AG09309 (cell line): ENCODE measurements around the gene IL21R.
"Not testable (repeated sequence)": the region's sequence is repeated elsewhere in the genome, so short reads cannot be mapped to it uniquely, and the experiment has no call there.

Source experiments
- DNase-seq: peaks from one replicate; pipeline ENCODE4 v3.0.0-alpha.2; 2010; ENCODE audit warnings: low read depth
- H3K4me3 ChIP-seq: 2 replicates; pipeline ENCODE4 v1.5.1; 2011; ENCODE audit warnings: mild to moderate bottlenecking, low read depth, low read length, moderate library complexity; ENCODE audit not compliant: control insufficient read depth
- CTCF ChIP-seq: IDR thresholded peaks from 2 replicates; pipeline ENCODE4 v1.5.1; 2011; ENCODE audit warnings: mild to moderate bottlenecking, low read depth, low read length, inconsistent platforms; ENCODE audit not compliant: insufficient read depth, control insufficient read depth; ENCODE audit errors: missing control alignments

Gene IL21R

GRCh38 chr16:27430923-27431484 lies 29.0 kb downstream of the IL21R start:
- H3K4me3 ChIP-seq: no peak overlapping the region
- no peak for TF ChIP-seq CTCF
- DNase-seq: no peak

GRCh38 chr16:27431773-27432532 lies 30.0 kb downstream of the IL21R start:
- DNase-seq: no peak
- no peak for TF ChIP-seq CTCF

GRCh38 chr16:27432558-27432957 lies 30.6 kb downstream of the IL21R start:
- no peak overlapping the region for H3K4me3 ChIP-seq
- TF ChIP-seq CTCF: no peak
- no peak for DNase-seq

More at GRCh38 chr16:27431773-27432532, 30.0 kb downstream of the IL21R start:
- no peak overlapping the region for H3K4me3 ChIP-seq

- DNase-seq, H3K4me3 ChIP-seq: not testable (repeated sequence)
Observed at GRCh38 chr16:27433191-27433590, 31.2 kb downstream of the IL21R start.

- H3K4me3 ChIP-seq: no peak overlapping the region
- no peak for DNase-seq
- TF ChIP-seq CTCF: no peak
Observed at GRCh38 chr16:27433636-27434035, 31.7 kb downstream of the IL21R start.

- no peak for DNase-seq
- H3K4me3 ChIP-seq: no peak overlapping the region
- TF ChIP-seq CTCF: no peak
Observed at GRCh38 chr16:27434141-27435051, 32.4 kb downstream of the IL21R start.

GRCh38 chr16:27435146-27435545 lies 33.2 kb downstream of the IL21R start:
- not testable (repeated sequence) for DNase-seq

More at GRCh38 chr16:27435146-27435545, 33.2 kb downstream of the IL21R start:
- H3K4me3 ChIP-seq: not testable (repeated sequence)
